Liver (tissue), 9 donors: ENCODE results near the gene KNDC1. TPM values are rescaled to one million over a fixed set of nuclear protein-coding genes. Genes with fewer than 3 reads are reported as not detected.

Source experiments
- DNase-seq: peaks from one replicate; pipeline ENCODE4 v3.0.0-alpha.2; 2017; ENCODE audit warnings: low spot score
- H3K27ac ChIP-seq, 2 donors: one replicate each; pipeline ENCODE4 v1.7.0; 2013; ENCODE audit warnings: inconsistent platforms in 2 of 2, low read length in 2 of 2, control low read depth in 1 of 2, low read depth in 1 of 2, mild to moderate bottlenecking in 1 of 2
- H3K27me3 ChIP-seq, 4 donors: one replicate each; pipeline versions ENCODE4 v1.6.1 to v1.7.0; 2013; ENCODE audit warnings: low read length in 3 of 4, inconsistent platforms in 1 of 4, mild to moderate bottlenecking in 1 of 4, moderate library complexity in 1 of 4; ENCODE audit not compliant: control insufficient read depth in 4 of 4, insufficient read depth in 4 of 4
- H3K36me3 ChIP-seq, 4 donors: one replicate each; pipeline versions ENCODE4 v1.6.1 to v1.7.0; 2013; ENCODE audit warnings: low read length in 3 of 4, mild to moderate bottlenecking in 3 of 4, low read depth in 1 of 4, moderate library complexity in 1 of 4; ENCODE audit not compliant: control insufficient read depth in 4 of 4, insufficient read depth in 3 of 4
- H3K4me1 ChIP-seq, 4 donors: one replicate each; pipeline versions ENCODE4 v1.6.1 to v1.7.0; 2013; ENCODE audit warnings: low read length in 3 of 4, mild to moderate bottlenecking in 3 of 4, moderate library complexity in 1 of 4; ENCODE audit not compliant: control insufficient read depth in 4 of 4, insufficient read depth in 4 of 4
- H3K4me3 ChIP-seq, 3 donors: one replicate each; pipeline versions ENCODE4 v1.6.1 to v1.7.0; 2013; ENCODE audit warnings: low read length in 3 of 3, control low read depth in 1 of 3, low read depth in 1 of 3, mild to moderate bottlenecking in 1 of 3
- H3K9ac ChIP-seq, 2 donors: one replicate each; pipeline ENCODE4 v1.7.0; 2013; ENCODE audit warnings: low read length in 2 of 2, mild to moderate bottlenecking in 2 of 2, moderate library complexity in 2 of 2, control low read depth in 1 of 2, low read depth in 1 of 2
- H3K9me3 ChIP-seq, 4 donors: one replicate each; pipeline versions ENCODE4 v1.6.1 to v1.7.0; 2013; ENCODE audit warnings: low read length in 3 of 4; ENCODE audit not compliant: control insufficient read depth in 4 of 4
- ATF3 ChIP-seq: IDR thresholded peaks from 2 replicates; pipeline ENCODE4 v1.6.1; 2016; ENCODE audit warnings: antibody characterized with exemption
- CTCF ChIP-seq: fragments of 150-350 bp; IDR thresholded peaks from 2 replicates; pipeline ENCODE4 v1.5.1; 2017; ENCODE audit warnings: improper control_type of control experiment, low read depth, low read length; ENCODE audit not compliant: missing input control
- FOXA1 ChIP-seq: IDR thresholded peaks from 2 replicates; pipeline ENCODE4 v1.6.1; 2016; ENCODE audit warnings: antibody characterized with exemption
- FOXA2 ChIP-seq: IDR thresholded peaks from 2 replicates; pipeline ENCODE4 v1.6.1; 2016; ENCODE audit warnings: antibody characterized with exemption
- GABPA ChIP-seq, 2 donors: IDR thresholded peaks in 1 of 2; conservative IDR thresholded peaks in 1 of 2; 2 replicates each; pipeline ENCODE4 v1.6.1; 2016; ENCODE audit warnings: antibody characterized with exemption in 2 of 2, mild to moderate bottlenecking in 1 of 2, moderate library complexity in 1 of 2
- HNF4A ChIP-seq, 2 donors: conservative IDR thresholded peaks; 2 replicates each; pipeline ENCODE4 v1.6.1; 2016; ENCODE audit warnings: antibody characterized with exemption in 2 of 2, mild to moderate bottlenecking in 2 of 2
- HNF4G ChIP-seq: IDR thresholded peaks from 2 replicates; pipeline ENCODE4 v1.6.1; 2016; ENCODE audit warnings: antibody characterized with exemption
- JUND ChIP-seq, 2 donors: IDR thresholded peaks; 2 replicates each; pipeline ENCODE4 v1.6.1; 2016; ENCODE audit warnings: antibody characterized with exemption in 2 of 2
- MAX ChIP-seq: IDR thresholded peaks from 2 replicates; pipeline ENCODE4 v1.6.1; 2016; ENCODE audit warnings: antibody characterized with exemption
- RAD21 ChIP-seq, 2 donors: IDR thresholded peaks; 2 replicates each; pipeline ENCODE4 v1.6.1; 2016; ENCODE audit warnings: antibody characterized with exemption in 2 of 2, mild to moderate bottlenecking in 2 of 2
- REST ChIP-seq: IDR thresholded peaks from 2 replicates; pipeline ENCODE4 v1.6.1; 2016; ENCODE audit warnings: antibody characterized with exemption, mild to moderate bottlenecking
- RXRA ChIP-seq, 2 donors: IDR thresholded peaks; 2 replicates each; pipeline ENCODE4 v1.6.1; 2017 to 2018; ENCODE audit warnings: antibody characterized with exemption in 2 of 2, mild to moderate bottlenecking in 1 of 2
- SP1 ChIP-seq: IDR thresholded peaks from 2 replicates; pipeline ENCODE4 v1.6.1; 2018; ENCODE audit warnings: antibody characterized with exemption, mild to moderate bottlenecking
- TAF1 ChIP-seq: conservative IDR thresholded peaks from 2 replicates; pipeline ENCODE4 v1.6.1; 2016; ENCODE audit warnings: antibody characterized with exemption, mild to moderate bottlenecking
- YY1 ChIP-seq: IDR thresholded peaks from 2 replicates; pipeline ENCODE4 v1.6.1; 2016; ENCODE audit warnings: antibody characterized with exemption, mild to moderate bottlenecking
- ZBTB33 ChIP-seq: IDR thresholded peaks from 2 replicates; pipeline ENCODE4 v1.6.1; 2016; ENCODE audit warnings: antibody characterized with exemption
- WGBS: extraction: QIAGEN DNeasy Blood & Tissue Kit; methylation state at CpG from one replicate; pipeline ENCODE4 v1.1.7; 2013; 5-methylcytosine and 5-hydroxymethylcytosine counted together
- polyA plus RNA-seq, 2 donors: library from polyadenylated mRNA; stranded (reverse) in 1 of 2; unstranded in 1 of 2; fragments of 200-250 nt in 1 of 2; fragments of >200 nt in 1 of 2; fragmentation: Nextera tagmentation in 1 of 2; extraction: Ambion mirVana in 1 of 2; gene quantifications; one replicate each; pipeline versions ENCODE4 v1.2.1 to v1.2.3, GENCODE V29; 2013 to 2015
- total RNA-seq, 2 donors: library from RNA; depleted of rRNA; stranded (reverse); fragments of >200 nt; gene quantifications; one replicate each; pipeline ENCODE4 v1.2.3, GENCODE V29; 2014
- donor health status: healthy.
- donor health status: healthy.
- donor health status: healthy.
- donor health status: healthy.
- donor health status: healthy.

KNDC1 gene
- total and polyA plus RNA-seq, 4 donors, result 0.53 to 12.9 (median 4.3) TPM

GRCh38 chr10:133238466-133238804 lies 78.4 kb downstream of the KNDC1 start:
- no peaks in the 10 kb centered on the region for H3K9me3 ChIP-seq
- TF ChIP-seq HNF4A (conservative IDR thresholded peaks at IDR 0.05) (no peak), SP1 (no peak), ZBTB33 (no peak), FOXA1 (no peak), YY1 (no peak)
- no peaks in the 10 kb centered on the region for H3K36me3 ChIP-seq
- no peak overlapping the region for H3K27ac ChIP-seq
- H3K27me3 ChIP-seq, result peaks cover 0 to 33% (median 2%) of the 10 kb centered on the region in 4 donors
- H3K4me1 ChIP-seq, result peaks cover 4 to 17% (median 11%) of the 10 kb centered on the region in 4 donors
- H3K9ac ChIP-seq, result no peak overlapping the region
- no peak for DNase-seq
- WGBS, result 19% methylated on average over 15 of the region's 15 CpGs
- no peak overlapping the region for H3K4me3 ChIP-seq

- H3K27ac ChIP-seq, result no peak overlapping the region
- DNase-seq, result no peak
- WGBS, result 78% methylated on average over 15 of the region's 15 CpGs
- no peaks in the 10 kb centered on the region for H3K9me3 ChIP-seq
- H3K4me1 ChIP-seq, result peaks cover 4 to 17% (median 11%) of the 10 kb centered on the region in 4 donors
- TF ChIP-seq ATF3 (no peak), GABPA (IDR thresholded peaks at IDR 0.05 in 1 of 2, conservative IDR thresholded peaks at IDR 0.05 in 1 of 2) (no peak), HNF4A (conservative IDR thresholded peaks at IDR 0.05) (no peak), SP1 (no peak), RAD21 (IDR thresholded peaks at IDR 0.05) (no peak), MAX (no peak), HNF4G (no peak), JUND (IDR thresholded peaks at IDR 0.05) (no peak), YY1 (no peak), TAF1 (no peak)
- no peaks in the 10 kb centered on the region for H3K36me3 ChIP-seq
- H3K9ac ChIP-seq, result no peak overlapping the region
- no peak overlapping the region for H3K4me3 ChIP-seq
- H3K27me3 ChIP-seq, result peaks cover 0 to 29% (median 2%) of the 10 kb centered on the region in 4 donors
Measured at GRCh38 chr10:133239990-133240389, 80.0 kb downstream of the KNDC1 start.

- H3K9ac ChIP-seq, result no peak overlapping the region
- H3K27me3 ChIP-seq, result peaks cover 0 to 22% (median 2%) of the 10 kb centered on the region in 4 donors
- peaks cover 2 to 11% (median 7%) of the 10 kb centered on the region in 4 donors for H3K4me1 ChIP-seq
- no peak overlapping the region for H3K27ac ChIP-seq
- peak overlapping the region in 1 of 3 donors; percentile 10 for H3K4me3 ChIP-seq
- WGBS, result 65% methylated on average over 25 of the region's 25 CpGs
- no peak for DNase-seq
- H3K9me3 ChIP-seq, result no peaks in the 10 kb centered on the region
- no peaks in the 10 kb centered on the region for H3K36me3 ChIP-seq
- TF ChIP-seq HNF4G (no peak), GABPA (IDR thresholded peaks at IDR 0.05 in 1 of 2, conservative IDR thresholded peaks at IDR 0.05 in 1 of 2) (no peak), HNF4A (conservative IDR thresholded peaks at IDR 0.05) (no peak), CTCF (no peak), FOXA1 (no peak), ATF3 (no peak), SP1 (no peak), FOXA2 (no peak), ZBTB33 (no peak), JUND (IDR thresholded peaks at IDR 0.05) (no peak), REST (no peak), TAF1 (no peak), YY1 (no peak), RXRA (IDR thresholded peaks at IDR 0.05) (no peak)
Measured at GRCh38 chr10:133241501-133242205, 81.6 kb downstream of the KNDC1 start.
